ENCODE data around the gene RADX. TPM values are rescaled to one million over a fixed set of nuclear protein-coding genes. Genes with fewer than 3 reads are reported as not detected.

The RADX gene
- total and polyA plus RNA-seq, 2 of the 13 experiments (the other 11 are each of a cell fraction or from before 2014, with no cell fraction given) = 1.1 to 2.7 TPM

DNA sequence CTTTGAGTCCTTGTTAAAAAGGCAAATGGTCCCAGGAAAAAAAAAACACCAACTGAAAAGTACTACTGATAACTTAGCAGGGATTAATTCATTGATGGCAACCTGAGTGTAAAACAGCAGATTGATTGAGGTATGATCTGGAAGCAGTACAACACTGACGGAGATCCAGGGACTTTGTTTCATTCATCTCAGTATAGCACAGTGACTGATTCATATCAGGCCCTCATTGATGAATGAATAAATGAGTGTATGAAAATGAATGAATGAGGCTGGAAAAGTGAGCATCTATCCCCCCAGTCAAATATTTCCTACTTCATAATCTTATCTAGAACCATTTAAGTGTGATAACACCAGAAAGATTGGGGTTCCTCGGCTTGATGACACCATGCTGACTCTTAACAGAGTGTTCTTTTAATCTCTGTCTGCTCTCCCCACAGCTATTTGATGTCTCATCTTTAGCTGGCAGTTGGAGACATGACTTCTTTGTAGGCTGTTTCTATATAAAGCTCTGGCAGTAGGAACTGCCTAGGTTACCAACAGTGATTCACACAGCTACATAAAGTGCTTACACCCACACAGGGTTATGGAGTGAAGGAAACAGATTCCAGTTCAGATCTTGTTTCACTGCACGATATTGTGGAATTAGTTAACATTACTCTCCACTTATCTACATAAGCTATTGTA, 96.1 kb downstream of the RADX start:
- H3K4me1 ChIP-seq (ENCODE audit: insufficient read depth, low read length) = no peaks in the 10 kb centered on the region
- DNase-seq (ENCODE audit: low spot score) = no peak
- no peak overlapping the region for H3K4me2 ChIP-seq (ENCODE audit: low read depth, low read length)
- 46% methylated on average over 3 of the region's 3 CpGs for WGBS (ENCODE audit: low lambda C conversion rate)
- no peaks in the 10 kb centered on the region for H3K27me3 ChIP-seq (ENCODE audit: control insufficient read depth in 1 of 2, insufficient read depth in 2 of 2, low read length in 2 of 2)
- TF ChIP-seq, protein P1, sequence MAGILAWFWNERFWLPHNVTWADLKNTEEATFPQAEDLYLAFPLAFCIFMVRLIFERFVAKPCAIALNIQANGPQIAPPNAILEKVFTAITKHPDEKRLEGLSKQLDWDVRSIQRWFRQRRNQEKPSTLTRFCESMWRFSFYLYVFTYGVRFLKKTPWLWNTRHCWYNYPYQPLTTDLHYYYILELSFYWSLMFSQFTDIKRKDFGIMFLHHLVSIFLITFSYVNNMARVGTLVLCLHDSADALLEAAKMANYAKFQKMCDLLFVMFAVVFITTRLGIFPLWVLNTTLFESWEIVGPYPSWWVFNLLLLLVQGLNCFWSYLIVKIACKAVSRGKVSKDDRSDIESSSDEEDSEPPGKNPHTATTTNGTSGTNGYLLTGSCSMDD (CRISPR knock-in tag; IDR thresholded peaks at IDR 0.05) = no peak
- TF ChIP-seq TSC22D2 (CRISPR knock-in tag; IDR thresholded peaks at IDR 0.05; ENCODE audit: borderline replicate concordance) = no peak
- TF ChIP-seq, protein P2, sequence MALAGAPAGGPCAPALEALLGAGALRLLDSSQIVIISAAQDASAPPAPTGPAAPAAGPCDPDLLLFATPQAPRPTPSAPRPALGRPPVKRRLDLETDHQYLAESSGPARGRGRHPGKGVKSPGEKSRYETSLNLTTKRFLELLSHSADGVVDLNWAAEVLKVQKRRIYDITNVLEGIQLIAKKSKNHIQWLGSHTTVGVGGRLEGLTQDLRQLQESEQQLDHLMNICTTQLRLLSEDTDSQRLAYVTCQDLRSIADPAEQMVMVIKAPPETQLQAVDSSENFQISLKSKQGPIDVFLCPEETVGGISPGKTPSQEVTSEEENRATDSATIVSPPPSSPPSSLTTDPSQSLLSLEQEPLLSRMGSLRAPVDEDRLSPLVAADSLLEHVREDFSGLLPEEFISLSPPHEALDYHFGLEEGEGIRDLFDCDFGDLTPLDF (CRISPR knock-in tag; IDR thresholded peaks at IDR 0.05) = no peak
- no peak for TF ChIP-seq CBX2 (IDR thresholded peaks at IDR 0.05; ENCODE audit: low read depth, low read length)
- TF ChIP-seq CBX2 (CRISPR knock-in tag; IDR thresholded peaks at IDR 0.05; ENCODE audit: low read depth) = no peak
- no peak for TF ChIP-seq SCMH1 (CRISPR knock-in tag; IDR thresholded peaks at IDR 0.05; ENCODE audit: borderline replicate concordance)
- TF ChIP-seq, protein P3, sequence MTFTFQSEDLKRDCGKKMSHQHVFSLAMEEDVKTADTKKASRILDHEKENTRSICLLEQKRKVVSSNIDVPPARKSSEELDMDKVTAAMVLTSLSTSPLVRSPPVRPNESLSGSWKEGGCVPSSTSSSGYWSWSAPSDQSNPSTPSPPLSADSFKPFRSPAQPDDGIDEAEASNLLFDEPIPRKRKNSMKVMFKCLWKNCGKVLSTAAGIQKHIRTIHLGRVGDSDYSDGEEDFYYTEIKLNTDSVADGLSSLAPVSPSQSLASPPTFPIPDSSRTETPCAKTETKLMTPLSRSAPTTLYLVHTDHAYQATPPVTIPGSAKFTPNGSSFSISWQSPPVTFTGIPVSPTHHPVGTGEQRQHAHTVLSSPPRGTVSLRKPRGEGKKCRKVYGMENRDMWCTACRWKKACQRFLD (CRISPR knock-in tag; IDR thresholded peaks at IDR 0.05; ENCODE audit: borderline replicate concordance) = no peak
- TF ChIP-seq CC2D1A (CRISPR knock-in tag; IDR thresholded peaks at IDR 0.05) = no peak
- no peak for TF ChIP-seq ZNF234 (CRISPR knock-in tag; conservative IDR thresholded peaks at IDR 0.05)
- TF ChIP-seq ZNF335 (CRISPR knock-in tag; IDR thresholded peaks at IDR 0.05) = no peak
- no peak for TF ChIP-seq FOXA1 (IDR thresholded peaks at IDR 0.05)
- no peak for TF ChIP-seq FOXA1 (CRISPR knock-in tag; IDR thresholded peaks at IDR 0.05)
- TF ChIP-seq MBD4 (IDR thresholded peaks at IDR 0.05; ENCODE audit: borderline replicate concordance, low read length) = no peak
- TF ChIP-seq ZBTB42 (CRISPR knock-in tag; IDR thresholded peaks at IDR 0.05) = no peak
- TF ChIP-seq, protein P4, sequence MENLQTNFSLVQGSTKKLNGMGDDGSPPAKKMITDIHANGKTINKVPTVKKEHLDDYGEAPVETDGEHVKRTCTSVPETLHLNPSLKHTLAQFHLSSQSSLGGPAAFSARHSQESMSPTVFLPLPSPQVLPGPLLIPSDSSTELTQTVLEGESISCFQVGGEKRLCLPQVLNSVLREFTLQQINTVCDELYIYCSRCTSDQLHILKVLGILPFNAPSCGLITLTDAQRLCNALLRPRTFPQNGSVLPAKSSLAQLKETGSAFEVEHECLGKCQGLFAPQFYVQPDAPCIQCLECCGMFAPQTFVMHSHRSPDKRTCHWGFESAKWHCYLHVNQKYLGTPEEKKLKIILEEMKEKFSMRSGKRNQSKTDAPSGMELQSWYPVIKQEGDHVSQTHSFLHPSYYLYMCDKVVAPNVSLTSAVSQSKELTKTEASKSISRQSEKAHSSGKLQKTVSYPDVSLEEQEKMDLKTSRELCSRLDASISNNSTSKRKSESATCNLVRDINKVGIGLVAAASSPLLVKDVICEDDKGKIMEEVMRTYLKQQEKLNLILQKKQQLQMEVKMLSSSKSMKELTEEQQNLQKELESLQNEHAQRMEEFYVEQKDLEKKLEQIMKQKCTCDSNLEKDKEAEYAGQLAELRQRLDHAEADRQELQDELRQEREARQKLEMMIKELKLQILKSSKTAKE (CRISPR knock-in tag; IDR thresholded peaks at IDR 0.05; ENCODE audit: borderline replicate concordance) = no peak
- TF ChIP-seq MYNN (CRISPR knock-in tag; IDR thresholded peaks at IDR 0.05; ENCODE audit: low read depth) = no peak
- no peak for TF ChIP-seq ZNF24 (IDR thresholded peaks at IDR 0.05)
- no peak for TF ChIP-seq YEATS2 (CRISPR knock-in tag; IDR thresholded peaks at IDR 0.05; ENCODE audit: borderline replicate concordance)
- TF ChIP-seq ATF1 (CRISPR knock-in tag; IDR thresholded peaks at IDR 0.05) = no peak
- TF ChIP-seq RFX1 (IDR thresholded peaks at IDR 0.05) = no peak
- H3K9ac ChIP-seq (ENCODE audit: insufficient read depth, low read depth, low read length) = no peak overlapping the region
- H2AFZ ChIP-seq (ENCODE audit: low read length) = no peak overlapping the region
- in situ Hi-C loops (cut with HindIII; ENCODE audit: extremely low pct_ligation_motif_present, low pct_unique_long_range_greater_than_20kb) (no loop called here), intact Hi-C loops (cut with micrococcal nuclease; ENCODE audit: unreplicated experiment) (no loop called here)
- no TSS peak for BruUV-seq (replicated peaks)
- H3K27ac ChIP-seq (ENCODE audit: extremely low read length, insufficient read depth, low read length) = no peak overlapping the region
- FAIRE-seq = no peak
- no peaks in the 10 kb centered on the region for H4K20me1 ChIP-seq (ENCODE audit: insufficient read depth, low read length)
- H3K4me3 ChIP-seq (replicated peaks in 1 of 3; ENCODE audit: insufficient read depth in 1 of 3, low read depth in 2 of 3, low read length in 3 of 3) = no peak overlapping the region
- no peaks in the 10 kb centered on the region for H3K79me2 ChIP-seq (ENCODE audit: insufficient read depth, low read length)
- CTCF ChIA-PET (ENCODE audit: low intra/inter-chr PET ratio, low total read pairs) = no interaction called here
- POLR2A ChIA-PET = interaction anchor here (1.0 kb wide), 1 partner anchor 11 kb away, joined by 4 read pairs; no protein-coding TSS in a partner anchor
- ATAC-seq = no peak
- H3K36me3 ChIP-seq (replicated peaks in 1 of 2; ENCODE audit: control insufficient read depth in 1 of 2, insufficient read depth in 2 of 2, low read length in 2 of 2) = no peaks in the 10 kb centered on the region
- H3K9me3 ChIP-seq (ENCODE audit: low read length) = no peaks in the 10 kb centered on the region
